Kidney tubule cell (primary cell): ENCODE measurements around the gene TTC23L.

Experiments
- DNase-seq: peaks from one replicate; pipeline ENCODE4 v3.0.0-alpha.2; 2018; ENCODE audit warnings: low spot score

TTC23L gene

GRCh38 chr5:34870382-34870781 is 31.4 kb downstream of the TTC23L start:
- no peak for DNase-seq

GRCh38 chr5:34876275-34876674 is 37.3 kb downstream of the TTC23L start:
- DNase-seq = no peak

- DNase-seq = no peak
Observed at GRCh38 chr5:34881246-34881645, 42.3 kb downstream of the TTC23L start.

GRCh38 chr5:34886392-34887119 is 47.6 kb downstream of the TTC23L start:
- DNase-seq = peak; percentile 62

GRCh38 chr5:34889394-34889793 is 50.4 kb downstream of the TTC23L start:
- no peak for DNase-seq

- DNase-seq = no peak
Observed at GRCh38 chr5:34891981-34892380, 53.0 kb downstream of the TTC23L start.

GRCh38 chr5:34892414-34892813 is 53.5 kb downstream of the TTC23L start:
- DNase-seq = no peak

- DNase-seq = no peak
Observed at GRCh38 chr5:34894716-34895115, 55.8 kb downstream of the TTC23L start.

GRCh38 chr5:34895641-34896419 is 56.9 kb downstream of the TTC23L start:
- no peak for DNase-seq

- no peak for DNase-seq
Observed at GRCh38 chr5:34897646-34898045, 58.7 kb downstream of the TTC23L start.

- DNase-seq = peak; percentile 72
Observed at GRCh38 chr5:34898258-34898895, 59.4 kb downstream of the TTC23L start.

- no peak for DNase-seq
Observed at GRCh38 chr5:34899066-34899465, 60.1 kb downstream of the TTC23L start.

GRCh38 chr5:34900652-34901051 is 61.7 kb downstream of the TTC23L start:
- no peak for DNase-seq

GRCh38 chr5:34903260-34903659 is 64.3 kb downstream of the TTC23L start:
- DNase-seq = no peak

GRCh38 chr5:34905564-34905963 is 66.6 kb downstream of the TTC23L start:
- DNase-seq = peak; percentile 19

- DNase-seq = no peak
Observed at GRCh38 chr5:34913072-34913471, 74.1 kb downstream of the TTC23L start.

- DNase-seq = no peak
Observed at GRCh38 chr5:34914671-34915138, 75.7 kb downstream of the TTC23L start.

GRCh38 chr5:34915139-34915855 is 76.3 kb downstream of the TTC23L start, which contains the start of the genes BRIX1 and RAD1:
Gene BRIX1, plus strand, starts transcription at chr5:34915711. Its CDS starts 28 bp downstream, at chr5:34915739.
Gene RAD1, minus strand, starts transcription at chr5:34915504. Its CDS starts 612 bp downstream, at chr5:34914892.
- DNase-seq = peak; percentile 98

GRCh38 chr5:34915856-34916192 is 76.9 kb downstream of the TTC23L start:
- no peak for DNase-seq

- no peak for DNase-seq
Observed at GRCh38 chr5:34916518-34916917, 77.6 kb downstream of the TTC23L start.

- DNase-seq = no peak
Observed at GRCh38 chr5:34918025-34918424, 79.1 kb downstream of the TTC23L start.

GRCh38 chr5:34919077-34919476 is 80.1 kb downstream of the TTC23L start:
- DNase-seq = no peak
